Frontal cortex (tissue), 4 donors: Measurements from ENCODE around the gene ZNF454. TPM values are rescaled to one million over a fixed set of nuclear protein-coding genes. Genes with fewer than 3 reads are reported as not detected.

Experiments
- DNase-seq, 2 donors: peaks; one replicate each; pipeline ENCODE4 v3.0.0; 2012; ENCODE audit warnings: low spot score in 2 of 2
- FAIRE-seq: peaks from 2 replicates; lab custom pipeline; 2012; peaks lifted over from hg19 to GRCh38; lab: Jason Lieb, UNC
- total RNA-seq: library from RNA; depleted of rRNA; stranded (reverse); fragments of >200 nt; gene quantifications from one replicate; pipeline ENCODE4 v1.2.3, GENCODE V29; 2014
- donor health status: control.
- donor health status: control.
- donor health status: control.

Gene ZNF454
- total RNA-seq, 1 donor from 2014 or later: 9.0 TPM

DNA sequence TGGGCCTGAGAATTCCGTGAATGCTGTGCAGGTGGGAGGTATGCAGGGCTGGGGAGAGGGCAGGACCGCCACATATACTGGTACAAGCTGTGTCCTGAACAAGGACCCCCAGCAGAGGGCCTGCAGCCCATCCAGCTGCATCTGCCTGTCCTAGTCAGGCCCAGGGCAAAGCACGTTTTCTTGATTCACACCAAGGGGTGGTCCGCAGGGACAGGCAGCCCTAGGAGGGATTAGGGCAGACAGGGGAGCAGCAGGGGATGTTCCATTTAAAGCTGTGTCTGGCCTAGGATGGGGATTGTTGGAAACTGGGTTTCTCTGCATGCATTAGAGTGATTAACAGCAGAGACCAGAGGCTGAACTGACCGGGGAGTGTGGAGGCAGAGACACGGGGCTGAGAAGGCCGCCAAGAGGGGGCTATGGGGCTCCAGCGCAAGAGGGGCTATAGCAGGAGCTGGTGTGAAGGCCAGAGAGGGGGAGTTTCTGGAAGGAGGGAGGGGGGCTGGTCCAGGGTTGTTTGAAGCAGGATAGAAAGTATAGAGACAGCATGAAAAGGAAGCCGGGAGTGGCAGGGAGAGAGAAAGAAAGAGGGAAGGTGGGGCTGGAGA, 51.4 kb downstream of the ZNF454 start:
- FAIRE-seq (no peak), DNase-seq (no peak)

- no peak for FAIRE-seq
- DNase-seq: no peak
Measured at GRCh38 chr5:178993236-178993765, 52.3 kb downstream of the ZNF454 start.

DNA sequence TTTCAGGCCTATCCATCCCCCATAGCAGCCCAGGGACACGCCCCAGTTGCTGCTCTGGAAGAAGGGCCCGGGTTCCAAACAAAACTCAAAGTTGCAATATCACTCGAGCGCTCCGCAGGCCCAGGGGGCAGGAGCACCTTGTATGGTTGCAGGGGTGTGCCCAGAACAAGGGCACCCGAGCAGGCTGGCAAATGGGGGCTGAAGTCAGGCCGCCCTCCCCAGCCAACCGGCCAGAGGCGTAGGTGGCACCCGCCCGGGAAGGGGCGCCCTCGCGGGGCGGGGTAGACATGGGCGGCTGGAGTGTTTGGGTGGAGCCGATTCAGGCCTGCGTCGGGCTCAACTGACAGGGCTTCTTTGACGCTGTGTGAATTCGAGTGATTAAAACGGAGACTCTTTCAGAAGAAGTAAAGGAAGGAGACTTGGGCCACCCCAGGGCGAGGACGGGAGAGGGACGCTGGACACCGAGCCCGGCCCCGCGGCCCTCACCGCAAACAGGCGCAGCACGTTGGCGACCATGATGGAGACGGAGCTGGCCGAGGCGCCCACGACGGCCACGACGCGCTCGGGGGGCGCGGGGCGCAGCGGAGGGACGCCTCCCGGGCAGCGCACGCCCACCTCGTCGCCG, 53.1 kb downstream of the ZNF454 start:
- no peak for DNase-seq

DNA sequence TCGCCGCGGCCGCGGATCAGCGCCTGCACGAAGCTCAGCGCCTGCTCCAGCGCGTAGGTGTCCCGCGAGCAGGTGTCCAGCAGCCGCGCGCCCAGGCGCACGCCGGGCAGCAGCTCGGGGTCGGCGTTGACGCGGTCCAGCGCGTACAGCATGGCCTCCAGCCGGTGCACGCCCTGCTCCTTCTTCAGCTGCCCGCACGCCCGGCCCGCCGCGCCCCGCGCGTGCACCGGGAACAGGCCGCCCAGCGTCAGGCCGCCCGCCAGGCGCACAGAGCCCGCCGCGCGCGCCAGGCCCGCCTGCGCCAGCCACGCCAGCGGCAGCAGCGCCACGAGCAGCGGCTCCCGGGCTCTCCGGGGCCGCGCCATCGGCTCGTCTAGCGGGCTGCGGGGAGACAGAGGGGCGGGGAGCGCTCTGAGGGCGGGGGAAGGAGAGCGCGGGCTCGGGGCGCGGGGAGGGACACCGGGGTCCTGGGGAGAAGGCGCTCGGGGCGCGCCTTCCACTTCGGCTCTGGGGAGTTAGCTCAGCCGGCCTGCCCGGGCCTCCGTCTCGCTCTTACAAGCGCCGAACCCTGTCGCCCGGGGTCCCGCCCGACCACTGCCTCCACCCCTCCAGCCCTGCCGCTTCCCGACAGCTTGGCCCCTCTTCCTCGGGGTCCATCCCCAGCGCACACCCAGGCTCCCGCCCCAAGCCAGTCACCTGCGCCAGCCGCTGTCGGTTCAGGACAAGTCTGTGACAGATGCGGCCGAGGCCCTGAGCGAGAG, 53.8 kb downstream of the ZNF454 start, which contains the start of gene GRM6:
GRM6 (minus strand) TSS at position 741 of the 761 bp plus-strand sequence; CDS start at position 365, 376 bp downstream.
- no peak for DNase-seq
- FAIRE-seq: no peak

More for the DNA sequence above, 53.1 kb downstream of the ZNF454 start:
- no peak for FAIRE-seq

DNA sequence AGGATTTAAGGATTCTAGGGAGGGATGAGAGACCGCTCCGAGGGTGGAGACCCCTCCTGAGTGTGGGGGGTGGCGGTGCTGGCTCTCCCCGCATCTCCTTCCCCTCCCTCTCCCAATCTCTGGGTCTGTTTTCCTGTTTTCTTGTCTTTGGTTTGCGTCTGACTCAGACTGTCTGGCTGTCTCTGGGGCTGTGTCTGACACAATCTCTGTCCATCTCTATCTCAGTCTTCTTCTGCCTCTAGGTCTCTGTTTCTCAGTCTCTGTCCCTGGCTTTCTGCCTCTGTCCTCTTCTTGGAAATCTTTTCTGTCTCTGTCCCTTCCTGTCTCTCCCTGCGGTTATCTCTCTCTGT, 54.3 kb downstream of the ZNF454 start:
- DNase-seq: no peak
- FAIRE-seq: no peak

GRCh38 chr5:178996156-178996555, 55.2 kb downstream of the ZNF454 start:
- DNase-seq (no peak), FAIRE-seq (no peak)

GRCh38 chr5:178997191-178997590, 56.2 kb downstream of the ZNF454 start:
- FAIRE-seq (no peak), DNase-seq (no peak)

GRCh38 chr5:178998441-178998840, 57.4 kb downstream of the ZNF454 start:
- FAIRE-seq (no peak), DNase-seq (no peak)

GRCh38 chr5:179006564-179006963, 65.6 kb downstream of the ZNF454 start:
- no peak for FAIRE-seq
- DNase-seq: no peak

DNA sequence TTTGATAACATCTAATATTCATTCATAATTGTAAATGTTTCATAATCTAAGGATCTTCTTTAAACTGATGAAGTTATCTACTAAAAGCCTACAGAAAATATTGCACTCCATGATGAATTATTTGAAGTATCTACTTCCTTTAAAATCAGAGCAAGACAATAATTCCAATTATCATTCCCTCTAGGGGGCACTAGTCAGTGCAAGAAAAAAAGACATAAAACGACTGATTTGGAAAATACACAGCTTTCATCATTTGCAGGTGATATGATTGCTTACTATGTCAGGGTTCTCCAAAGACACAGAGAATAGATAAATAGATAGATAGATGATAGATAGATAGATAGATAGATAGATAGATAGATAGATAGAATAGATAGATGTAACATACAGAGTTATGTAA, 67.7 kb downstream of the ZNF454 start:
- no peak for DNase-seq
- FAIRE-seq: no peak

Other genes with a start within 250 kb of the ZNF454 start
- gene ZNF354A, start 210.5 kb upstream of the ZNF454 start, total RNA-seq: 19.6 TPM
- gene ZNF354B, start 81.2 kb upstream of the ZNF454 start, total RNA-seq: 29.8 TPM
- gene ZFP2, start 45.3 kb upstream of the ZNF454 start, total RNA-seq: 8.2 TPM
- gene GRM6, start 54.1 kb downstream of the ZNF454 start, total RNA-seq: under 0.01 TPM
- gene ZNF879, start 82.6 kb downstream of the ZNF454 start, total RNA-seq: 16.7 TPM
- gene ZNF354C, start 119.2 kb downstream of the ZNF454 start, total RNA-seq: 55.0 TPM